Astrocyte (in vitro differentiated cells and primary cell): ENCODE measurements around the gene OR1E2. TPM values are rescaled to one million over a fixed set of nuclear protein-coding genes. Genes with fewer than 3 reads are reported as not detected.

Source experiments
- DNase-seq: peaks from one replicate; pipeline ENCODE4 v3.0.0-alpha.2; 2010; ENCODE audit warnings: low read depth
- FAIRE-seq: peaks from 2 replicates; lab custom pipeline; 2011; peaks lifted over from hg19 to GRCh38; lab: Jason Lieb, UNC
- H2AFZ ChIP-seq: 2 replicates; pipeline ENCODE4 v1.6.0; 2012; ENCODE audit warnings: low read depth, low read length, inconsistent platforms
- H3K27ac ChIP-seq: 2 replicates; pipeline ENCODE4 v1.5.1; 2011; ENCODE audit warnings: low read depth, low read length, inconsistent platforms
- H3K27me3 ChIP-seq: 2 replicates; pipeline ENCODE4 v1.6.0; 2011; ENCODE audit warnings: low read length, inconsistent platforms; ENCODE audit not compliant: insufficient read depth
- H3K36me3 ChIP-seq: 2 replicates; pipeline ENCODE4 v1.5.1; 2011; ENCODE audit warnings: low read length, inconsistent platforms; ENCODE audit not compliant: insufficient read depth
- H3K4me1 ChIP-seq: 2 replicates; pipeline ENCODE4 v1.5.1; 2011; ENCODE audit warnings: low read length, inconsistent platforms; ENCODE audit not compliant: insufficient read depth
- H3K4me2 ChIP-seq: 2 replicates; pipeline ENCODE4 v1.6.0; 2012; ENCODE audit warnings: low read length, inconsistent platforms
- H3K4me3 ChIP-seq: 2 replicates; pipeline ENCODE4 v1.5.1; 2011; ENCODE audit warnings: low read depth, mild to moderate bottlenecking, low read length, inconsistent platforms; ENCODE audit not compliant: insufficient read depth
- H3K79me2 ChIP-seq: 2 replicates; pipeline ENCODE4 v1.6.0; 2012; ENCODE audit warnings: mild to moderate bottlenecking, low read length, inconsistent platforms; ENCODE audit not compliant: insufficient read depth
- H3K9ac ChIP-seq: 2 replicates; pipeline ENCODE4 v1.6.0; 2012; ENCODE audit warnings: mild to moderate bottlenecking, low read length, inconsistent platforms
- H3K9me3 ChIP-seq: 2 replicates; pipeline ENCODE4 v1.5.1; 2012; ENCODE audit warnings: low read depth, mild to moderate bottlenecking, low read length, inconsistent platforms; ENCODE audit not compliant: insufficient read depth
- H4K20me1 ChIP-seq: 2 replicates; pipeline ENCODE4 v1.6.0; 2012; ENCODE audit warnings: low read length, inconsistent platforms; ENCODE audit not compliant: insufficient read depth
- H3K27ac Mint-ChIP-seq: one replicate; pipeline ENCODE4 v1.8.0; 2021; ENCODE audit warnings: mild to moderate bottlenecking, mixed read lengths; ENCODE audit not compliant: unreplicated experiment
- H3K27me3 Mint-ChIP-seq: one replicate; pipeline ENCODE4 v1.8.0; 2021; ENCODE audit warnings: low read depth, mixed read lengths; ENCODE audit not compliant: unreplicated experiment
- H3K36me3 Mint-ChIP-seq: one replicate; pipeline ENCODE4 v1.8.0; 2021; ENCODE audit warnings: low read depth, mixed read lengths; ENCODE audit not compliant: unreplicated experiment
- H3K4me1 Mint-ChIP-seq: one replicate; pipeline ENCODE4 v1.8.0; 2021; ENCODE audit warnings: low read depth, mixed read lengths; ENCODE audit not compliant: unreplicated experiment
- H3K4me3 Mint-ChIP-seq: one replicate; pipeline ENCODE4 v1.8.0; 2021; ENCODE audit warnings: mild to moderate bottlenecking, moderate library complexity, mixed read lengths; ENCODE audit not compliant: unreplicated experiment
- H3K9me3 Mint-ChIP-seq: one replicate; pipeline ENCODE4 v1.8.0; 2021; ENCODE audit warnings: mild to moderate bottlenecking, mixed read lengths; ENCODE audit not compliant: unreplicated experiment
- CTCF ChIP-seq: IDR thresholded peaks from 2 replicates; pipeline ENCODE4 v1.5.1; 2011; ENCODE audit warnings: low read depth, mild to moderate bottlenecking, inconsistent platforms, low read length, moderate library complexity; ENCODE audit not compliant: insufficient read depth
- EZH2 ChIP-seq: IDR thresholded peaks from 2 replicates; pipeline ENCODE4 v1.6.1; 2012; ENCODE audit warnings: mild to moderate bottlenecking, low read length, inconsistent platforms; ENCODE audit not compliant: insufficient read depth
- total RNA-seq: library from RNA; stranded (reverse); gene quantifications from 2 replicates; pipeline ENCODE4 v1.2.1, GENCODE V29; 2021

The OR1E2 gene
- total RNA-seq, 1 donor from 2014 or later = not detected

DNA sequence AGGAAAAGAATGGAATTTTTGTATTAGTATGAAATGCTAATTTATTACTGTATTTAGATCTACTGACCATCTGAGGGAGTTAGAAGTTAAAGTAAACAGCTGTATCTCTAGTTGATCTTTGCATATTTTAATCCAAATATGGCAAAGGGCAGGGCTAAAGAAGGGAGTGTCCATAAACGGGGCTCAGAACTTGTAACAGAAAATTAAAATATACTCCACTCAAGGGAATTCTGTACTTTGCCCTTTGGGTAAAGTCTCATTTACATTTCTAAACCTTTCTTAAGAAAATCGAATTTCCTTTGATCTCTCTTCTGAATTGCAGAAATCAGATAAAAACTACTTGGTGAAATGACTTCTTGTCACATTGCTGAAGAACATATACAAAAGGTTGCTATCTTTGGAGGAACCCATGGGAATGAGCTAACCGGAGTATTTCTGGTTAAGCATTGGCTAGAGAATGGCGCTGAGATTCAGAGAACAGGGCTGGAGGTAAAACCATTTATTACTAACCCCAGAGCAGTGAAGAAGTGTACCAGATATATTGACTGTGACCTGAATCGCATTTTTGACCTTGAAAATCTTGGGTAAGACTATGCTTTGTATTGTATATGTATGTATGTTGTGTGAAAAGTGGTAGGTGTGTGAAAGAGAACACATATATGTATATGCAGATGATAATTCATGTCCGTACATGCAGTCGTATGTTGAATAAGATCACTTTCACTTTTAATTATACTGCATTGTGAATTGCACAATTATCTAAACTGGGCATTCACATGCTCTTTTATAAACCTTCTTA lies 42.4 kb upstream of the OR1E2 start, which contains the start of gene ASPA:
Gene ASPA, plus strand, starts transcription at position 186 of the 799 bp plus-strand sequence. Its CDS starts 163 bp downstream, at position 349.
- H3K36me3 Mint-ChIP-seq = no peaks in the 10 kb centered on the region
- H3K4me3 Mint-ChIP-seq = no peak within 1 kb of the TSS
- H3K9me3 Mint-ChIP-seq = no peaks in the 10 kb centered on the region
- Histone ChIP-seq H3K4me1 (no peaks in the 10 kb centered on the region), H3K9me3 (no peaks in the 10 kb centered on the region), H3K9ac (no peak within 1 kb of the TSS), H3K4me2 (no peak within 1 kb of the TSS), H3K36me3 (no peaks in the 10 kb centered on the region), H3K4me3 (no peak within 1 kb of the TSS), H3K27ac (no peak within 1 kb of the TSS), H4K20me1 (no peaks in the 10 kb centered on the region), H3K27me3 (no peaks in the 10 kb centered on the region), H3K79me2 (no peaks in the 10 kb centered on the region), H2AFZ (no peak within 1 kb of the TSS)
- FAIRE-seq (no peak), DNase-seq (no peak)
- no peak within 1 kb of the TSS for H3K27ac Mint-ChIP-seq
- H3K27me3 Mint-ChIP-seq = peaks cover 5% of the 10 kb centered on the region
- no peaks in the 10 kb centered on the region for H3K4me1 Mint-ChIP-seq
- no peak for TF ChIP-seq EZH2
- no peak for TF ChIP-seq CTCF

DNA sequence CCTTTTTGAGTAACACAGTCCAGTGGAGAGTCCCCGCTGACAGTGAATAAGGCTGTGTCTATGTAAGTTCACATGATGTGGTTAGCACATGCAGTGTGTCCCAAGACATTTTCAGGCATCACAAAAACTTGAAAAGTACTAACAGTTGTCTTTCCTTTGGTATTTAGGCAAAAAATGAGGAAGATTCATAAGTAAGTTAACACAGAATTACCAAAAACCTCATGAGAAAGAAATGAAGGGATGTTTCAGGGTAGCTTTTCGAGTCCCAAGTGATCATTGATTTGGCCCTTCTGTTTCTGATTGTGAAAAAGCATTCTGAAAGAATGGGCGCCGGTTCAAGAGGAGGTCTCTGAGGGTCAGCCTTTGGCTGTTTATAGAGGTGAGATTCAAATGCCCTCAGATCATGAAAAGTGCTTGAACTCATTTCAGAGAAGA lies 41.6 kb upstream of the OR1E2 start:
- no peak overlapping the region for H3K4me2 ChIP-seq
- H3K36me3 Mint-ChIP-seq = no peaks in the 10 kb centered on the region
- no peak overlapping the region for H2AFZ ChIP-seq
- no peaks in the 10 kb centered on the region for H4K20me1 ChIP-seq
- DNase-seq (no peak), FAIRE-seq (no peak)
- TF ChIP-seq CTCF = no peak
- no peak for TF ChIP-seq EZH2
- no peak overlapping the region for H3K27ac Mint-ChIP-seq
- peaks cover 5% of the 10 kb centered on the region for H3K27me3 Mint-ChIP-seq
- no peaks in the 10 kb centered on the region for H3K79me2 ChIP-seq
- no peak overlapping the region for H3K4me3 Mint-ChIP-seq
- no peaks in the 10 kb centered on the region for H3K9me3 Mint-ChIP-seq
- no peaks in the 10 kb centered on the region for H3K4me1 ChIP-seq
- H3K27me3 ChIP-seq = no peaks in the 10 kb centered on the region
- no peak overlapping the region for H3K9ac ChIP-seq
- H3K36me3 ChIP-seq = no peaks in the 10 kb centered on the region
- no peaks in the 10 kb centered on the region for H3K9me3 ChIP-seq
- H3K4me3 ChIP-seq = no peak overlapping the region
- H3K4me1 Mint-ChIP-seq = no peaks in the 10 kb centered on the region
- no peak overlapping the region for H3K27ac ChIP-seq

- H2AFZ ChIP-seq = no peak overlapping the region
- H3K79me2 ChIP-seq = no peaks in the 10 kb centered on the region
- H3K9me3 Mint-ChIP-seq = no peaks in the 10 kb centered on the region
- H3K4me1 Mint-ChIP-seq = no peaks in the 10 kb centered on the region
- H3K27me3 Mint-ChIP-seq = peaks cover 5% of the 10 kb centered on the region
- H3K27ac Mint-ChIP-seq = no peak overlapping the region
- TF ChIP-seq EZH2 = no peak
- no peak for TF ChIP-seq CTCF
- H3K27ac ChIP-seq = no peak overlapping the region
- no peaks in the 10 kb centered on the region for H3K36me3 ChIP-seq
- H4K20me1 ChIP-seq = no peaks in the 10 kb centered on the region
- no peak overlapping the region for H3K4me3 ChIP-seq
- no peak overlapping the region for H3K4me2 ChIP-seq
- H3K36me3 Mint-ChIP-seq = no peaks in the 10 kb centered on the region
- H3K4me1 ChIP-seq = no peaks in the 10 kb centered on the region
- H3K27me3 ChIP-seq = no peaks in the 10 kb centered on the region
- no peak overlapping the region for H3K9ac ChIP-seq
- FAIRE-seq (no peak), DNase-seq (no peak)
- no peaks in the 10 kb centered on the region for H3K9me3 ChIP-seq
- no peak overlapping the region for H3K4me3 Mint-ChIP-seq
Measured at GRCh38 chr17:3474212-3474611, 40.6 kb upstream of the OR1E2 start.
